Left ventricle myocardium superior (tissue), 1 donor: ENCODE data around the gene HBB. TPM values are rescaled to one million over a fixed set of nuclear protein-coding genes. Genes with fewer than 3 reads are reported as not detected.
"Not testable (repeated sequence)": the region's sequence is repeated elsewhere in the genome, so short reads cannot be mapped to it uniquely, and the experiment has no call there.

Experiments
- ATAC-seq: fragments of 200-7000 bp; cut with Tn5 transposase; one replicate; pipeline ENCODE4 v1.9.1; 2020; ENCODE audit warnings: mild to moderate bottlenecking, moderate library complexity
- DNase-seq: peaks from one replicate; pipeline ENCODE4 v3.0.0-alpha.2; 2020
- intact Hi-C: fragments of 100-400 bp; cut with micrococcal nuclease; formaldehyde crosslinking; loops from one replicate; pipeline ENCODE4 v1.11.0; 2022
- total RNA-seq: library from RNA; stranded (reverse); fragmentation: NEBNext Ultra II Directional; extraction: Animal tissue kit (Norgen Biotek cat#: 25700); gene quantifications from one replicate; pipeline ENCODE4 v1.2.1, GENCODE V29; 2021
- donor health status: DM: no; HTN: yes; CAD: no; lungs with severe emphysema.

HBB gene
- total RNA-seq, 1 donor from 2014 or later = 61.2 TPM

DNA sequence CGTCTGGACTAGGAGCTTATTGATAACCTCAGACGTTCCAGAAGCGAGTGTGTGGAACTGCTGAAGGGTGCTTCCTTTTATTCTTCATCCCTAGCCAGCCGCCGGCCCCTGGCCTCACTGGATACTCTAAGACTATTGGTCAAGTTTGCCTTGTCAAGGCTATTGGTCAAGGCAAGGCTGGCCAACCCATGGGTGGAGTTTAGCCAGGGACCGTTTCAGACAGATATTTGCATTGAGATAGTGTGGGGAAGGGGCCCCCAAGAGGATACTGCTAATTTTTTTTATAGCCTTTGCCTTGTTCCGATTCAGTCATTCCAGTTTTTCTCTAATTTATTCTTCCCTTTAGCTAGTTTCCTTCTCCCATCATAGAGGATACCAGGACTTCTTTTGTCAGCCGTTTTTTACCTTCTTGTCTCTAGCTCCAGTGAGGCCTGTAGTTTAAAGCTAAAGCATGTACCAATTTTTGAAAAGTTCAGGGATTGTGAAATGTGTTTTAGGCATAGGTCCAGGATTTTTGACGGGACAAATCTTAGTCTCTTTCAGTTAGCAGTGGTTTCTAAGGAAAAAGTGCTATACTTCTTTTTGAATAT lies 23.0 kb upstream of the HBB start, which contains the start of gene HBG1:
Gene HBG1 (minus strand): TSS at position 51 of the 590 bp plus-strand sequence. CDS start 53 bp downstream, outside the sequence.
- ATAC-seq, DNase-seq, intact Hi-C loops: not testable (repeated sequence)

DNA sequence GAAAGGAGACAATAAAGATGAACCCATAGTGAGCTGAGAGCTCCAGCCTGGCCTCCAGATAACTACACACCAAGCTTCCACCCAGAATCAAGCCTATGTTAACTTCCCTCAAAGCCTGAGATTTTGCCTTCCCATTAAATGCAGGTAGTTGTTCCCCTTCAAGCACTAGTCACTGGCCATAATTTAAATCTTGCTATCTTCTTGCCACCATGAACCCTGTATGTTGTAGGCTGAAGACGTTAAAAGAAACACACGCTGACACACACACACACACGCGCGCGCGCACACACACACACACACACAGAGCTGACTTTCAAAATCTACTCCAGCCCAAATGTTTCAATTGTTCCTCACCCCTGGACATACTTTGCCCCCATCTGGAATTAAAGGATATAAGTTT lies 21.6 kb upstream of the HBB start:
- ATAC-seq, intact Hi-C loops, DNase-seq: not testable (repeated sequence)

DNA sequence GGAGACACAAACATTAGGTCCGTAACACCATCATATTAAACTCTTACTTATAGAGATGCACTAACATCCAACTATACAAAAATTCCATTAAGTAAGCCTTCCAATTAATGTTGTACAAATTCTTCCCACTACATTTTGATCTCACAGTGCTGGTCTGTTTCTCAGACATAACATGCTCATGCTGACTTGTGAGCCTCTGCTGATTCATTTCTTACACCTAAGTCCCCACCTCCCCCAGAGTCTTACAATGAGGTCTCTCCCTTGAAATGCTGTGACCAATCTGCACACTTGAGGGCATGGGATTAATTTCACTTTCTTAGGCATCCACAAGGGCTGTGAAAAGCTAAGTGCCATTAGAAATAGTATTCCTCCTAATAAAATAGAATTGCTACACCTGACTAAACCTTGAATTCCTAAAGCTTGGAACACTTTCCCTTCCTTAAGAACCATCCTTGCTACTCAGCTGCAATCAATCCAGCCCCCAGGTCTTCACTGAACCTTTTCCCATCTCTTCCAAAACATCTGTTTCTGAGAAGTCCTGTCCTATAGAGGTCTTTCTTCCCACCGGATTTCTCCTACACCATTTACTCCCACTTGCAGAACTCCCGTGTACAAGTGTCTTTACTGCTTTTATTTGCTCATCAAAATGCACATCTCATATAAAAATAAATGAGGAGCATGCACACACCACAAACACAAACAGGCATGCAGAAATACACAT lies 20.8 kb upstream of the HBB start:
- intact Hi-C loops = no loop called here
- ATAC-seq = no peak
- no peak for DNase-seq

GRCh38 chr11:5246772-5247471 lies 20.1 kb upstream of the HBB start:
- no peak for ATAC-seq
- intact Hi-C loops = no loop called here
- no peak for DNase-seq

DNA sequence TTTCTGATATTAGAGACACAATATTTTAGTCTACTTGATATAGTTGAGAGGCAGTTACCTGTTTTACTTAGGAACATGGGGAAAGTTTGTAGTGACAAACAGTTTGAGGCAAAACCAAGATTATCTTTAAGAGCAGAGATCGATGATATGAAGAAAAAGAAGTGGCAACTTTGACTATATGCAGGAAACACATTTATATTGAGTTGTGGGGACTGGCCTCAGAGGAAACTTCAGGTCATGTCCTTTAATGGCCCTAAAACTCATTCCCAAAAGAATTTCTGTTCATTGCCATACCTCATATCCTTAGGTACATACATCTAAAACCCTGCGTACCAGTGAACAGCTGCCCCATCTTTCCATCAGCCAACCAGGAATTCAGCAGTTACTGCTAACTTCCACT lies 18.3 kb upstream of the HBB start:
- ATAC-seq = no peak
- intact Hi-C loops = no loop called here

GRCh38 chr11:5243816-5244180 lies 16.9 kb upstream of the HBB start:
- no peak for ATAC-seq
- intact Hi-C loops = no loop called here
- no peak for DNase-seq

More for the DNA sequence above, 18.3 kb upstream of the HBB start:
- no peak for DNase-seq

GRCh38 chr11:5242933-5243815 lies 16.3 kb upstream of the HBB start:
- DNase-seq (no peak), ATAC-seq (no peak)
- intact Hi-C loops = no loop called here

DNA sequence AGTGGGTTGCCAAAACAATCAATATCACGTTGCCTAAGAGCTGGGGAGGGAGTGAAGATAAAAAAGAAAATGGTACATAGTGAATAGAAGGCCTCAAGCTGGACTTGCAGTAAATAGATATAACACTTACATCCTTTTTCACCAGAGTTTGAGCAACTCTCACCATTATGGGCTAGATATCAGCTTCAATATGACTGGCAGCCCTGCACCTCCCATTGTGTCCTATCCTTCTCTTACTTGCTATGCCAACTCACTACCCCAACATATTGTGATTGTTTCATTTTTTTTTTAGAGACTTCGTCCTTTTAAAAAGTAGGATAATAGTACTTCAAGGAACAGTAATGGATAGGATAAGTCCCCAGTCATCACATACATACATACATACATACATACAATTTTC lies 15.3 kb upstream of the HBB start:
- no peak for DNase-seq
- intact Hi-C loops = no loop called here
- ATAC-seq = no peak

DNA sequence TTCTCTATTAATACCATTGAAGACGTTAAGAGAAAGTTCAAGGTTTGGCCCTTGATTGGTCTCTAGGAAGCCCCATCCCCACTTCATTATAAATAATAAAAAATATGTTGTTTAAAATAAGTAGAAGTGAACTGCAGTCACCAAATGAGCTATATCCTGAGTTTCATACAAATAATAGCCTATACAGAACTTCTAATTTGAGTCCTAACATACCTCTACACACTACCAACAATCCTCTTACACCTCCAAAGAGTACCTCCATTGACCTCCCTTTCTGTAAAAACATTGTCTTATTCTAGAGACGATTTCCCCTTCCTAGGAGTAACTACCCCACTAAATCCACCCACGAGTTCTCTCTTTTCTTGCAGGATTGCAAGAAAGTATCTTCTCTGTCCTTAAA lies 14.6 kb upstream of the HBB start:
- ATAC-seq (no peak), DNase-seq (no peak)
- intact Hi-C loops = no loop called here

- no peak for DNase-seq
- no peak for ATAC-seq
- intact Hi-C loops = no loop called here
Measured at GRCh38 chr11:5240458-5240857, 13.6 kb upstream of the HBB start.

GRCh38 chr11:5240056-5240455 lies 13.2 kb upstream of the HBB start:
- intact Hi-C loops = no loop called here
- DNase-seq (no peak), ATAC-seq (no peak)

DNA sequence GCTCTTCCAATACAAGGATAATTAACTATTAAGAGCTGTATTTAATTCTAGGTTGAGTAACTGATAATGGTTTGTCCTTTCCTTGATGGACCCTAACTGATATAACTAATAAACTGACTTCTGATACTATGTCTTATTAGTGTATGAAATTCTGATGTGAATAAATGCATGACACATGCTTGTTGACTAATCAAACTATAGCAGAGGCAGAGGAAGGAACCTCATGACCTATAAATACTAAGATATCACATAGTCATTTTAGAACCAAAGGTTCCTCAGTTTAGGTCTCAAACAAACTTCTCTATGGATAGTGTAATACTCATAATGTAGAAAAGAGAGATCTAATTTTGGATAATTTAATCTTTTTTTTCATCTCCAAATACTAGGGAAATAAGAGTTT lies 12.2 kb upstream of the HBB start:
- intact Hi-C loops = no loop called here
- no peak for DNase-seq
- ATAC-seq = no peak

DNA sequence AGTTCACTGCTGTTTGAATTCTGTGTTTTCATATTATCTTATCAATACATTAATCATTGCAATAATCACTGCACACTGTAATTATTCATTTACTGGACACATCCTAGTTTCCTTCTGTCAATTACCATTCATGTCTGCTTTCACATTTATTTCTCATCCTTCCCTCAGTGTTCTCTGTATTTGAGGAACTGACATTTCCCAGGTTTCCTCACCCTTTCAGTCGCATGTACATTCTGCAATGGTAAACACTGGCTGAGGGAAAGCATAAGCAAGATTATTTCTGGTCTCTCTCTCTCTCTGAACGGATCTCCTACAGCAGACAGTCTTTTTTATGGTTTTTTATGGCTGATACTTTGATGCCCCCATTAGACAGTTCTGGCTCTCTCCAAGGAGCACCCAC lies 11.6 kb upstream of the HBB start:
- intact Hi-C loops = no loop called here
- no peak for DNase-seq
- no peak for ATAC-seq

DNA sequence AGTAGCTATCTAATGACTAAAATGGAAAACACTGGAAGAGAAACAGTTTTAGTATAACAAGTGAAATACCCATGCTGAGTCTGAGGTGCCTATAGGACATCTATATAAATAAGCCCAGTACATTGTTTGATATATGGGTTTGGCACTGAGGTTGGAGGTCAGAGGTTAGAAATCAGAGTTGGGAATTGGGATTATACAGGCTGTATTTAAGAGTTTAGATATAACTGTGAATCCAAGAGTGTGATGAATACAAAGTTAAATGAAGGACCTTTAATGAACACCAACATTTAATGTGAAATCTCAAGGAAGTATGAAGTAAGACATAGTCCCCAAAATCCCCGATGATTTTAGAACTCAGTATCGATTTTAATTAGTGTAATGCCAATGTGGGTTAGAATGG lies 10.5 kb upstream of the HBB start:
- DNase-seq (no peak), ATAC-seq (no peak)
- intact Hi-C loops = no loop called here

DNA sequence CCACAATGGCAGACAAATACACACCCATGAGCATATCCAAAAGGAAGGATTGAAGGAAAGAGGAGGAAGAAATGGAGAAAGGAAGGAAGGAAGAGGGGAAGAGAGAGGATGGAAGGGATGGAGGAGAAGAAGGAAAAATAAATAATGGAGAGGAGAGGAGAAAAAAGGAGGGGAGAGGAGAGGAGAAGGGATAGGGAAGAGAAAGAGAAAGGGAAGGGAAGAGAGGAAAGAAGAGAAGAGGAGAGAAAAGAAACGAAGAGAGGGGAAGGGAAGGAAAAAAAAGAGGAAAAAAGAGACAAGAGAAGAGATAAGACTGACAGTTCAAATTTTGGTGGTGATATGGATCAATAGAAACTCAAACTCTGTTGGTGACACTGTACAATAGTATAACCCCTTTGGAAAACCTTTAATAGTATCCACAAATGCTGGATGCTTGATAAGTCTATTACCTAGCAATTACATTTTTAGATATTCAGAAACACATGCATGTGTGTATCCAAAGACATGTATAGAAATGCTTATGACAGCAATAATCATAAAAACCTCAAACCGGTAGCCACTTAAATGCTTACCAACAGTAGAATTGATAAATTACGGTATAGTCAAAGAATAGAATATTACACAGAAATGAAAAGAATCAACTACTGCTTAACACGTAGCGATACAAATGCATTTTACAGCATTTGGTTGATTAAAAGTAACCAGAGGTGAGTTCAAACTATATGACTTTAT lies 8.7 kb upstream of the HBB start:
- no peak for DNase-seq
- ATAC-seq = no peak
- intact Hi-C loops = no loop called here

DNA sequence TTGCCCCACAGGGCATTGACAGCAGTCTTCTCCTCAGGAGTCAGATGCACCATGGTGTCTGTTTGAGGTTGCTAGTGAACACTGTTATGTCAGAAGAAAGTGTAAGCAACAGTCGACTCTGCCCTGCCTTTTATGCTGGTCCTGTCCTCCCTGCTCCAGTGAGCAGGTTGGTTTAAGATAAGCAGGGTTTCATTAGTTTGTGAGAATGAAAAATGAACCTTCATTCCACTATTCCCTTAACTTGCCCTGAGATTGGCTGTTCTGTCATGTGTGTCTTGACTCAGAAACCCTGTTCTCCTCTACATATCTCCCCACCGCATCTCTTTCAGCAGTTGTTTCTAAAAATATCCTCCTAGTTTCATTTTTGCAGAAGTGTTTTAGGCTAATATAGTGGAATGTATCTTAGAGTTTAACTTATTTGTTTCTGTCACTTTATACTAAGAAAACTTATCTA lies 7.5 kb upstream of the HBB start, which contains the start of gene HBD:
Gene HBD (minus strand): TSS at position 103 of the 454 bp plus-strand sequence. CDS start 50 bp downstream, at position 53.
- intact Hi-C loops = no loop called here
- no peak for DNase-seq
- no peak for ATAC-seq

DNA sequence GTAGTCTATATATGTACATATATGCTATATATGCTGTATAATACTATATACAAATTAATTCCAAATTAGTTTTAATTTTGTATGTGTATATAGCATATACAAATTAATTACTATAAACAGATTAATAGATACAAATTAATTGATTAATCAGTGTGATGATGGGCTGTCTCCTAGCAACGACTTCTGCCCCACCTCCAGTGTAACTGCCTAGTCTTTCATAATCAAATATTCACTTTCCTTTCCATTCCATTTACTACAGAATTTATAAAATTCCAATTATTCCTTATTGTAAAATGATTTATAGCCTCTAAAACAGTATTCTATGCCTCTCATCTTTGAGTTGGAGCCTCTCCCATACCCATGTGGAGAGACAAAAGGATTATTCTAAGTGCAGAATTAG lies 6.4 kb upstream of the HBB start:
- DNase-seq (no peak), ATAC-seq (no peak)
- intact Hi-C loops = no loop called here

- ATAC-seq (no peak), DNase-seq (no peak)
- intact Hi-C loops = no loop called here
Measured at GRCh38 chr11:5232821-5233220, 6.0 kb upstream of the HBB start.

GRCh38 chr11:5232176-5232575 lies 5.3 kb upstream of the HBB start:
- DNase-seq (no peak), ATAC-seq (no peak)
- intact Hi-C loops = no loop called here
